DMS114 treated with DMSO at 0.1 percent for 48 hours (cell line): ENCODE results near the gene PILRA.
"Not testable (repeated sequence)": the region's sequence is repeated elsewhere in the genome, so short reads cannot be mapped to it uniquely, and the experiment has no call there.

ENCODE experiments used
- DNase-seq: peaks from one replicate; lab custom pipeline; 2025; ENCODE audit not compliant: unreplicated experiment; lab: John Stamatoyannopoulos, UW

PILRA gene

DNA sequence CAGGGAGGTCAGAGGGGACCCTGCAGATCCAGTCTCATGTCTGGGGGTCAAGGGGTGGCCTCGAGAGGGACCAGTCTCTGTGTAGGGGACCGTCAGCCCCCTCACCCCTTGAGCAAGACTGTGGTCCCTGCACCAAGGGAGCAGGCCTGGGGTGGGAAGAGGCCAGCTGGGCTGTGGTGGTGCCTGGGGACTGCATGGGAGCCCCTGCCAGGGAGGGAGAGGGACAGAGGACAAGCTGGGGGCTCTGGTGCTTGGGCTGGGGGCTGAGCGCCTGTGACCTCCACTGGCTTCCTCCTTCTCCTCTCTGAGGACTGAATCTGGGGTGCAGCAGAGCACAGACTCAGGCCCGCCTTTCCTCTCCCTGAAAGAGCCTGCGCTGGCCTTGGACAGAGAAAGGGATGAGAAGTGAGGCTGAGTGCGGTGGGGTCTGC lies 16.1 kb upstream of the PILRA start:
- DNase-seq = no peak

DNA sequence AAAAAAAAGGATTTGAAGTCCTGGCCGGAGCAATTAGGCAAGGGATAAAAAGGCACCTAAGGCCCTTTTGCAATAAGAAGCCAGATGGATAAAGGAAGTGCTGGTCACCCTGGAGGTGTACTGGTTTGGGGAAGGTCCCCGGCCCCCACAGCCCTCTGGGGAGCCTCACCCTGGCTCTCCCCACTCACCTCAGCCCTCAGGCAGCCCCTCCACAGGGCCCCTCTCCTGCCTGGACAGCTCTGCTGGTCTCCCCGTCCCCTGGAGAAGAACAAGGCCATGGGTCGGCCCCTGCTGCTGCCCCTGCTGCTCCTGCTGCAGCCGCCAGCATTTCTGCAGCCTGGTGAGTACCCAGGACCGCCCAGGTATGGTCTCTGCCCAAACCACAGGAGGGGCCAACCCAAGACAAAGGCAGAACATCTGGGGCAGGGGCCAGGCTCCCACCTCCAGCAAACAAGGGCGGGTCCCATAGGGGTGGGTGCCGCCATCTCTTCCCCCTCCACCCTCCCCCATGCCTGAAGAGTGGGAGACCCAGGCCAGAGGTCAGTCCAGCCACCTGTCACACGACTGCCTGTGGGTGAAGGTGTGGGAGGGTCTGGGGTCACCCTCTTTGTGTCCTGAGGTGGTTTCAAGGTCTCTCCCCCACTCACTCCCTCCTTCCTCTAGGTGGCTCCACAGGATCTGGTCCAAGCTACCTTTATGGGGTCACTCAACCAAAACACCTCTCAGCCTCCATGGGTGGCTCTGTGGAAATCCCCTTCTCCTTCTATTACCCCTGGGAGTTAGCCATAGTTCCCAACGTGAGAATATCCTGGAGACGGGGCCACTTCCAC lies 15.0 kb upstream of the PILRA start, which contains the start of gene PILRB:
PILRB (plus strand) TSS at position 91 of the 830 bp plus-strand sequence; CDS start at position 277, 186 bp downstream.
- DNase-seq = no peak

- no peak for DNase-seq
Observed at GRCh38 chr7:100358857-100359212, 14.5 kb upstream of the PILRA start.

DNA sequence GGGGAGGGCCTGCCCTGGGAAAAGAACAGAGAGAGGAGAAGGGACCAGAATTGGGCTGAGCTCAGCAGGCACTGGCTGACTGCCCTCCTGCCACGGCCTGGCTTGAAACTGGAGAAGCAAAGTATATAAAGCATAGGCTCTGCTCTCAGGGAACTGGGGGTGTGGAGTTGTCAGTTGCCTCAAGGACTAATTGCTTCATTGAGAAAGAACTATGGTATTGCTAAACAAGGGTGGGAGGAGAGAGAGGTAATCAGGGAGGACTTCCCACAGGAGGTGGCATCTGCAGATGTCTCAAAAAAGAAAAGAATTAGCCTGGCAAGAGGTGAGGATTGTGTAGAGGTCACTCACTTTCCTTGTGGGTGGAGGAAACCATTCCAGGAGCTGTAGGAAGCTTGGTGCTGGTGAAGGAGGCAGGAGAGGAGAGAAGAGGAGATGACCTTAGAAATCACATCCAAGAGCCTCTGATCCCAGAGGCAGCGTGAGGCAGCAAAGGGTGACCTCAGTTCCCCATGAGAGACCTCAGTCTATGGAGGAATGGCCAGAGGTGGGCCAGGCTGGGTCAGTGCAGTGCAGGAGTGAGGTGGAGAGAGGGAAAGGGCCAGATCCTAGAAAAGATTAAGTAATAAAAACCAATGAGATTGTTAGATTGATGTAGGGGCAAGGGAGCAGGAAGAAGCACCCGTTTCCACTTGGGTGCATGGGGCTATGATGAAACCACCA lies 13.0 kb upstream of the PILRA start:
- no peak for DNase-seq

GRCh38 chr7:100363098-100363497 lies 10.2 kb upstream of the PILRA start:
- DNase-seq = no peak

GRCh38 chr7:100363797-100364196 lies 9.5 kb upstream of the PILRA start:
- not testable (repeated sequence) for DNase-seq

DNA sequence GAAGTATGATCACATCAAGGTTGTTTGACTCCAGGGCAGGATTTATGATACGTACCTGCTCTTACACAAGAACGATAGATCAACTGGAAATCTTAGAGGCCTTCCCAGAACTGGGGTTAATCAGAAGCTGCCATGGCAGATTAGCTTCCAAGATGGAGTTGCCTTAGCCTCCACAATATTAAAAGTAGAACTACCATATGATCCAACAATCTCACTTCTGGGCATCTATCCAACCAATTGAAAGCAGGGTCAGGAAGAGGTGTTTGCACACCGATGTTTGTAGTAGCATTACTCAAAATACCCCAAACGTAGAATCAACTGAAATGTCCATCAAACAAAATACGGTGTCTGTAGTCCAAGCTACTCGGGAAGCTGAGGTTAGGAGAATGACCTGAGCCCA lies 8.8 kb upstream of the PILRA start:
- DNase-seq = no peak

- not testable (repeated sequence) for DNase-seq
Observed at GRCh38 chr7:100365998-100366367, 7.3 kb upstream of the PILRA start.

DNA sequence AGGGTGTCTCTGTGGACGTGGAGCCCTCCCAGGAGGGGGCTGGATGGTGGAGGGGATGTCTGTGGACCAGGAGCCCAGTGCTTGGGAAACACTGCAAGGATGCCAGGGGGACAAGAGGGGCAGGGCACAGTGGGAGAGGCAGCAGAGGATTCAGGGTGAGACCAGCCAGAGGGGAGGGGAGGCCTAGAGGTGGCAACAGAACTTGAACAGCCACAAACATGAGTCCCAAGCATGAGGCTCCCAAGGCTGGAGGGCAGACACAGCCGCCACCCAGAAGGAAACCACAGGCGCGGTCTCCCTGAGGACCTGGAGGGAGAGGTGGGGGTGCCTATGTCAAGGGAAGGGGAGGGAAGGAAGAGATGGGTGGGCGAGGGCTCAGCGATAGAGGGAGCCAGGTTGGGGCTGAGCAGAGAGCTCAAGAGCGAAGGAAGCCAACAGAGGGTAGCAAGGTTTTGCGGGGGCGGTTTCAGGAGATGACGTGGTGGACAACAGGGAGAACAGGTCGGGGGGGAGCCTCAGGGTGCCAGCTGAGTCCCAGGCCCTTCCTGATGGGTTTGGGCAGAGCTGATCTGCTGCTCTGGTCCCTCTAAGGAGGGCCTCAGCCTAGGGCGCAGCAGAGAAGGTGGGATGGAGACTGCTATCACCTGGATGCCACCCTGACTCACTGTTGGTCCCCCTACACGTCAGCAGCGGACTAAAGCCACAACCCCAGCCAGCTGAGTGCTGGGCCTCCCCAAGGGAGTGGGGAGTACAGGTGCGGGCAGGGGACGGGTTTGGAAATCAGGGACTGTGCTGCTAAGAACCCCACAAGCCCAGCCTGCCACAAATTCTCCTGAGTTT lies 6.7 kb upstream of the PILRA start:
- no peak for DNase-seq

GRCh38 chr7:100367251-100367620 lies 6.1 kb upstream of the PILRA start:
- no peak for DNase-seq

- DNase-seq = no peak
Observed at GRCh38 chr7:100367676-100368613, 5.3 kb upstream of the PILRA start.

DNA sequence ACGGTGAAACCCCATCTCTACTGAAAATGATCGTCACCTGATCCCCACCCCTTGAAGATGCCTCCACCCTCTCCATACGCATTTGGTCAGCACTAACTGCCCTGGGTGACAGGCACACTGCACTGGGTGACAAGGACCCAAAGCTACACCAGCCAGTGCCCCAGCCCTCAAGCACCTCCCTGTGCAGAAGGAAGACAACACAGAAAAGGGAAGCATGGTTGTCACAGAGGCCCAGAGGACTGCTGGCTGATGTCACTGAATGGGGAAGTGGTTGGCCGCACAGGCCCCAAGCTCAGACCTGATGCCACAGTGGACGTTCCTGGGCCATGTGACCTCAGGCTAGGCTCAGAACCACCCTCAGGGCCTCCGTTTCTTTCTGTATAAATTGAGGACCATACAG lies 4.2 kb upstream of the PILRA start:
- no peak for DNase-seq

DNA sequence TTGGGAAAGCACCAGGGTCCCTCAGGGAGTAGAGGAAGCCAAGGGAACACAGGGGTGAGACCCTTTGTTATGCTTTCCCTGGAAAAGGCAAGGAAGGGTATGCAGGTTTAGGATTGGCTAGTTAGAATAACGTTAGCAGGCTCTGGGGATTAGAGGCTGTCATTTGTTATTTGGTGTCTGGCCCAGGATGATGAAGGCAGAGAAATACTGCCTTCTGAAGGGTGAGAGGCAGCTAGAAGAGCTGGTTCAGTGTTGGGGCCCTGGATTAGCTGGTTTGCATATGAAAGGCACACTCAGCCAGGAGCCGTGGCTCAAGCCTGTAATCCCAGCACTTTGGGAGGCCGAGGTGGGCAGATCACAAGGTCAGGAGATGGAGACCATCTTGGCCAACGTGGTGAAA lies 3.0 kb upstream of the PILRA start:
- no peak for DNase-seq

- no peak for DNase-seq
Observed at GRCh38 chr7:100370746-100371145, 2.5 kb upstream of the PILRA start.

DNA sequence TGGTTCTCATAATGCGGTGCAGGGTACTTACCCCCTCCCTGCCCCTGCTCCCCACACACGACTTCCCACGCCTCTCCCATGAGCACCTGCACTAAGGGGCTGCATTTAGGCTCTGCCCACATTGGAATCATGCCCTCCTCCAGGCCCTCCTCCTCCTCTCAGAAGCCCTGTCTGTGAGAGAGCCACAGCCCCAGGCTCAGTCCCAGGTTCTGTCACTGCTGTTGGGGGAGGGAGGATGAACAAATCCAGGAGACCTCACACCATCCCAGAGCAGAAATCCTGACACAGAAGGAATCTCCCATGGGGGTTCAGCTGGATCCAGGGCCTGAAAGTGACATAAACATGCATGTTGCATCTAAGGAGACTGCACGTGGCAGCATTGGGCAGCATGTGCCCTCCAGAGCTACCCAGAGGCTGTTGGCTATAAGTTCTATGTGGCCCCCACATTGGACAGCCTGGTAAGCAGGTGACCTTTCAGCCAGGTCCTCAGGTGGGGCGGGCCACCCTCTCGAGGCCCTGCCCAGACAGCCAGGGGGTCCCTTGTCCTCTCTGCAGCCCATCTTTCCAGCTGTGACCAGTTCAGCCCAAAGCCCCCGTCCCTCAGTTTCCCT lies 1.6 kb upstream of the PILRA start:
- no peak for DNase-seq

DNA sequence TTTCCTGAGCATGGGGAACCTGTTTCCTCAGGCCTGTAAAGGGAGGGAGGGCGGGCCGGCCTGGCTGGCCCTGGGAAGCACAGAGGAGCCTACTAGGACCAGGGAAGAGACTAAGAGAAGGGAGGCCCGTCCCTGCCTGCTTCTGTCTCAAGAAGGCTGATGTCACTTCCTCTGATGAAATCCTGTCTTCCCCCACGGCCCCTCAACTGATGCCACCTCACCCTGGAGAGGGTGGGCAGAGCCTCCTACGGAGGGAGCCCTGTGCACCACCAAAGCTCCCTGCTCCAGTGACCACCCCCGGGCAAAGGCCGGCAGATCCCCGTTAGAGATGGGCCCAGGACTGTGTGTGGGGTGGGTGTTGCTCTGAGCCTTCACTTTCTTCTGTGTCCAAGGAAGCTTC lies 1.0 kb upstream of the PILRA start:
- DNase-seq = no peak

DNA sequence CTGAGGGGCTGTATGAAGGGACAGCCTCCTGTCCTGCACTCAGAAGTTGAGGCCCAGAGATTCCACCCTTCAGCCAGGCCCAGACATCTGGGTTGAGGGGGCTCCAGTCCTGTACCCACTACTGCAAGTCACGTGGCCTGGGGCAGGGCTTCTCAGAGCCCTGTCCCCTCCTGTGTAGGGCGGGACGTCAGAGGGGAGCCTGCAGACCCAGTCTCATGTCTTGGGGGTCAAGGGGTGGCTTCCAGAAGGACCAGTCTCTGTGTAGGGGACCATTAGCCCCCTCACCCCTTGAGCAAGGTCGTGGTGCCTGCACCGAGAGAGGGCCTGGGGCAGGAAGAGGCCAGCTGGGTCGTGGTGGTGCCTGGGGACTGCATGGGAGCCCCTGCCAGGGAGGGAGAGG lies 593 bp upstream of the PILRA start:
- DNase-seq = no peak

- DNase-seq = not testable (repeated sequence)
Observed at GRCh38 chr7:100373870-100374598, 747 bp downstream of the PILRA start.

GRCh38 chr7:100374601-100375000 lies 1.3 kb downstream of the PILRA start:
- no peak for DNase-seq
